Stimulated activated CD8-positive, alpha-beta memory T cell treated with anti-CD3 and anti-CD28 coated beads, Interleukin-4, amount 100 ng/mL, for 1 hour (primary cell): ENCODE data around the gene SLC30A2.

ENCODE experiments used
- DNase-seq, 2 donors: peaks; one replicate each; pipeline ENCODE4 v3.0.0-alpha.2; 2020; ENCODE audit warnings: low read depth in 2 of 2, low spot score in 1 of 2

SLC30A2 gene

GRCh38 chr1:26023826-26024225 lies 22.1 kb downstream of the SLC30A2 start:
- no peak for DNase-seq

GRCh38 chr1:26023009-26023408 lies 22.9 kb downstream of the SLC30A2 start:
- no peak for DNase-seq

- DNase-seq, result no peak
Observed at GRCh38 chr1:26022404-26022779, 23.5 kb downstream of the SLC30A2 start.

GRCh38 chr1:26021647-26022403 lies 24.1 kb downstream of the SLC30A2 start, which contains the start of gene EXTL1:
Gene EXTL1 (plus strand): TSS chr1:26021775. CDS start chr1:26022647, 872 bp downstream.
- DNase-seq, result no peak

GRCh38 chr1:26020941-26021646 lies 24.8 kb downstream of the SLC30A2 start:
- no peak for DNase-seq

- no peak for DNase-seq
Observed at GRCh38 chr1:26020330-26020768, 25.6 kb downstream of the SLC30A2 start.

GRCh38 chr1:26019641-26020315 lies 26.1 kb downstream of the SLC30A2 start:
- no peak for DNase-seq

GRCh38 chr1:26017606-26018005 lies 28.3 kb downstream of the SLC30A2 start:
- DNase-seq, result no peak

- DNase-seq, result no peak
Observed at GRCh38 chr1:26016953-26017545, 28.9 kb downstream of the SLC30A2 start.

- no peak for DNase-seq
Observed at GRCh38 chr1:26016258-26016952, 29.5 kb downstream of the SLC30A2 start.

GRCh38 chr1:26015358-26015757 lies 30.6 kb downstream of the SLC30A2 start:
- no peak for DNase-seq

GRCh38 chr1:26014179-26014578 lies 31.7 kb downstream of the SLC30A2 start:
- DNase-seq, result no peak

GRCh38 chr1:26012864-26013263 lies 33.1 kb downstream of the SLC30A2 start:
- no peak for DNase-seq

GRCh38 chr1:26010825-26011224 lies 35.1 kb downstream of the SLC30A2 start:
- no peak for DNase-seq

- no peak for DNase-seq
Observed at GRCh38 chr1:26009796-26010447, 36.0 kb downstream of the SLC30A2 start.

GRCh38 chr1:26006710-26007109 lies 39.2 kb downstream of the SLC30A2 start:
- DNase-seq, result no peak

GRCh38 chr1:26005434-26006105 lies 40.3 kb downstream of the SLC30A2 start:
- DNase-seq, result no peak

GRCh38 chr1:26003756-26004155 lies 42.2 kb downstream of the SLC30A2 start:
- no peak for DNase-seq

- no peak for DNase-seq
Observed at GRCh38 chr1:26003262-26003661, 42.7 kb downstream of the SLC30A2 start.
